Caco-2 (cell line): ENCODE measurements around the gene TRIM31. TPM values are rescaled to one million over a fixed set of nuclear protein-coding genes. Genes with fewer than 3 reads are reported as not detected.

Experiments used
- BruUV-seq: library from RNA; stranded (reverse); fragments of 400-500 nt; replicated peaks from 2 replicates; lab custom pipeline; 2021; lab: Mats Ljungman, UMichigan
- CTCF ChIA-PET: fragments of 300-600 bp; sonication (Branson Sonifier 250); formaldehyde crosslinking; loops from one replicate; lab custom pipeline; 2022; ENCODE audit warnings: antibody characterized with exemption; lab: Charles Lee
- POLR2A ChIA-PET: fragments of 300-600 bp; sonication (Branson Sonifier 250); formaldehyde crosslinking; loops from one replicate; lab custom pipeline; 2022; ENCODE audit warnings: antibody characterized with exemption; lab: Charles Lee
- DNase-seq, 2 experiments: peaks; one replicate each; pipeline versions ENCODE4 v3.0.0 to v3.0.0-alpha.2; 2020 to 2022
- H3K27me3 ChIP-seq: replicated peaks from 2 replicates; pipeline ENCODE4 v1.6.0; 2011; ENCODE audit warnings: low read length; ENCODE audit not compliant: control insufficient read depth, insufficient read depth
- H3K36me3 ChIP-seq: 2 replicates; pipeline ENCODE4 v1.5.1; 2011; ENCODE audit warnings: low read length; ENCODE audit not compliant: control insufficient read depth, insufficient read depth
- H3K4me1 ChIP-seq: fragments of 250-450 bp; sonication (Bioruptor Pico); 2 replicates; pipeline ENCODE4 v1.5.1; 2020; ENCODE audit warnings: mild to moderate bottlenecking
- H3K4me3 ChIP-seq: 2 replicates; pipeline ENCODE4 v1.5.1; 2011; ENCODE audit warnings: low read depth, mild to moderate bottlenecking, control low read depth, low read length
- H3K9me3 ChIP-seq: fragments of 250-450 bp; sonication (Bioruptor Pico); 2 replicates; pipeline ENCODE4 v1.5.1; 2020; ENCODE audit warnings: mild to moderate bottlenecking, moderate library complexity
- H3K27ac Mint-ChIP-seq: one replicate; pipeline ENCODE4 v1.8.0; 2022; ENCODE audit warnings: mixed read lengths; ENCODE audit not compliant: unreplicated experiment
- H3K27me3 Mint-ChIP-seq: one replicate; pipeline ENCODE4 v1.8.0; 2022; ENCODE audit warnings: mixed read lengths; ENCODE audit not compliant: insufficient read depth, unreplicated experiment
- H3K36me3 Mint-ChIP-seq: one replicate; pipeline ENCODE4 v1.8.0; 2022; ENCODE audit warnings: mild to moderate bottlenecking, mixed read lengths; ENCODE audit not compliant: insufficient read depth, unreplicated experiment
- H3K4me1 Mint-ChIP-seq: one replicate; pipeline ENCODE4 v1.8.0; 2022; ENCODE audit warnings: low read depth, mixed read lengths; ENCODE audit not compliant: unreplicated experiment
- H3K4me3 Mint-ChIP-seq: one replicate; pipeline ENCODE4 v1.8.0; 2022; ENCODE audit warnings: mild to moderate bottlenecking, moderate library complexity, mixed read lengths; ENCODE audit not compliant: unreplicated experiment
- H3K9me3 Mint-ChIP-seq: one replicate; pipeline ENCODE4 v1.8.0; 2022; ENCODE audit warnings: mixed read lengths; ENCODE audit not compliant: unreplicated experiment
- intact Hi-C: fragments of 100-400 bp; cut with micrococcal nuclease; formaldehyde crosslinking; loops from one replicate; pipeline ENCODE4 v1.10.0; 2022; ENCODE audit not compliant: unreplicated experiment
- total RNA-seq: library from RNA; stranded (reverse); gene quantifications from 2 replicates; pipeline ENCODE4 v1.2.3, GENCODE V29; 2022
- TF ChIP-seq, protein P1 (sequence below), 2 experiments: fragments of 200-600 bp in 1 of 2; IDR thresholded peaks; 1 replicate in 1 of 2; 2 replicates in 1 of 2; pipeline versions ENCODE4 v1.5.1 to v1.8.0; 2011 to 2022; ENCODE audit warnings: antibody characterized with exemption in 1 of 2, control low read depth in 1 of 2, inconsistent platforms in 1 of 2, low read depth in 1 of 2, low read length in 1 of 2, mild to moderate bottlenecking in 1 of 2, moderate library complexity in 1 of 2; ENCODE audit not compliant: insufficient read depth in 1 of 2, severe bottlenecking in 1 of 2, unreplicated experiment in 1 of 2

TRIM31 gene
- total RNA-seq, 1 experiment from 2014 or later = 0.70 TPM

DNA sequence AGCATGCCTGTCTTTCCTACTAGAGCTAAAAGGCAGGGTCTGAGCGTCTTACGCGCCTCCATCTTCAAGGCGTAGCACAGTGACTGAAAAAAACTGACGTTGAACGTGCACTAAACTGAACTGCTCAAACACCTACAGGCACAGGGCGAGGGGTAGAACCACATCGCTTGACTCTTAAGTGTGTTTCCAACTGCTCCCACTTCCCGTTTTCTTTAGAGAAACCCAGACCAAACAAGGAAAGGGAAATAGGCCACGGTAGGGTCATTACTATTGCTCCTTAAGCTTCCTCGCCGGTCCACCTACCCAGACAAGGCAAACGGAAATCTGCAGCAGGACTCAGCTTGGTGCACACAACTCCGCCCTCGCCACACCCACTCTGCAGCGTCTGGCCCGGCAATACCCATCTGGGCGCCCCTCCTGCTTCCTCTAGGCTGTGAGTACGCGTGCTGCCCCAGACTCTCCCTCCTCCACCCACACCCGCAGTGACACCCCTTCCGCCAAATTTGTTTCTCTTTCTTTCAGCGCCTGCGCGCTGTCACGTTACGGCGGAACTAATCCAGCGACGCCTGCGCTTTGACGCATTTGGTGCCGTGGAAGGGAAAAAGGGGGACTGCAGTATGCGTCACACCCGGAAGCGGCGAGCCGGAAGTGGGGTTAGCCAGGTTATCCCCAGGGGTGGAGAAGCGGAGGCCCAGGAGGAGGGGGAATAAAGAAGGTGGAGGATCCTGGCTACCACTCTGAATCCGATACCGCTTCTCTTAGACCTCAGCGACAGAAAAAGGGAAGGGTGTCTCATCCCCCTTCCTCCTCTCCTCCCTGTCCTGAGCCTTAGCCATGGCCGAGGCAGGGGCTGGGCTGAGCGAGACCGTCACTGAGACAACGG lies 46.1 kb downstream of the TRIM31 start, which contains the start of gene PPP1R11:
PPP1R11 (plus strand) TSS at position 622 of the 883 bp plus-strand sequence; CDS start at position 835, 213 bp downstream.
- H3K4me3 ChIP-seq = peak within 1 kb of the TSS; percentile 44
- H3K36me3 ChIP-seq = no peaks in the 10 kb centered on the region; the same call in 1 of the 2 replicates
- Mint-ChIP-seq H3K36me3 (peaks cover 9% of the 10 kb centered on the region), H3K27me3 (no peaks in the 10 kb centered on the region), H3K9me3 (no peaks in the 10 kb centered on the region), H3K4me1 (peaks cover 27% of the 10 kb centered on the region), H3K4me3 (peak within 1 kb of the TSS; percentile 78), H3K27ac (peak within 1 kb of the TSS; percentile 95)
- TF ChIP-seq, protein P1, sequence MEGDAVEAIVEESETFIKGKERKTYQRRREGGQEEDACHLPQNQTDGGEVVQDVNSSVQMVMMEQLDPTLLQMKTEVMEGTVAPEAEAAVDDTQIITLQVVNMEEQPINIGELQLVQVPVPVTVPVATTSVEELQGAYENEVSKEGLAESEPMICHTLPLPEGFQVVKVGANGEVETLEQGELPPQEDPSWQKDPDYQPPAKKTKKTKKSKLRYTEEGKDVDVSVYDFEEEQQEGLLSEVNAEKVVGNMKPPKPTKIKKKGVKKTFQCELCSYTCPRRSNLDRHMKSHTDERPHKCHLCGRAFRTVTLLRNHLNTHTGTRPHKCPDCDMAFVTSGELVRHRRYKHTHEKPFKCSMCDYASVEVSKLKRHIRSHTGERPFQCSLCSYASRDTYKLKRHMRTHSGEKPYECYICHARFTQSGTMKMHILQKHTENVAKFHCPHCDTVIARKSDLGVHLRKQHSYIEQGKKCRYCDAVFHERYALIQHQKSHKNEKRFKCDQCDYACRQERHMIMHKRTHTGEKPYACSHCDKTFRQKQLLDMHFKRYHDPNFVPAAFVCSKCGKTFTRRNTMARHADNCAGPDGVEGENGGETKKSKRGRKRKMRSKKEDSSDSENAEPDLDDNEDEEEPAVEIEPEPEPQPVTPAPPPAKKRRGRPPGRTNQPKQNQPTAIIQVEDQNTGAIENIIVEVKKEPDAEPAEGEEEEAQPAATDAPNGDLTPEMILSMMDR (IDR thresholded peaks at IDR 0.05; ENCODE audit: insufficient read depth in 1 of 2, low read depth in 1 of 2, low read length in 1 of 2, severe bottlenecking in 1 of 2, unreplicated experiment in 1 of 2) = no peak
- BruUV-seq = no TSS peak
- H3K4me1 ChIP-seq = peaks cover 15% of the 10 kb centered on the region
- no peaks in the 10 kb centered on the region for H3K27me3 ChIP-seq
- no peaks in the 10 kb centered on the region for H3K9me3 ChIP-seq
- DNase-seq = peak; percentile 96 to 98
- POLR2A ChIA-PET = interaction anchor here (0.9 to 1.7 kb wide), 2 partner anchors 35 to 146 kb away, joined by 3 to 8 read pairs; partner anchors contain the start of gene TRIM26
- intact Hi-C loops = loop anchor here (2.0 kb wide), 1 partner anchor 34 kb away; no protein-coding TSS in a partner anchor
- CTCF ChIA-PET = interaction anchor here (1.0 to 1.7 kb wide), 4 partner anchors 15 to 64 kb away, joined by 3 to 10 read pairs (median 4); no protein-coding TSS in a partner anchor

DNA sequence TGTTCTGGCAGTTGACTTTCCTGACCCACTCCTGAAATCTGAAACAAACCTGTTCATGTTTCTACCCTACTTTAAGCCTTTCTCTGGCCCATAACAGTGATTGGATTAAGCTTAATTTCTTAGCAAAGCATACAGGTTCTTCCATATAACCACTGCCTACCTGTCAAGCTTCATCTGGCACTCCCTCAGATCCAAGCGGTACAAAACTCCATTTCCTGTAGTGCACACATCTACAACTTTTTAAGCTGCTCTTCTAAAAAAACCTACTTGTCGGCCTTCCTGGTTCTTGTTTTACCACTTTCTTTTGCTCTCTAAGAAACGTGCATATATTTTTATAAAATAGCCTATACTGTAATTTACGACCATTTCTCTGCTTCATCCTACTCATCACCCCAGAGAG lies 46.8 kb downstream of the TRIM31 start:
- Histone ChIP-seq H3K4me1 (peaks cover 15% of the 10 kb centered on the region), H3K36me3 (no peaks in the 10 kb centered on the region; the same call in 1 of the 2 replicates), H3K9me3 (no peaks in the 10 kb centered on the region), H3K27me3 (no peaks in the 10 kb centered on the region), H3K4me3 (peak overlapping the region; percentile 44)
- H3K36me3 Mint-ChIP-seq = peaks cover 15% of the 10 kb centered on the region
- H3K4me1 Mint-ChIP-seq = peaks cover 27% of the 10 kb centered on the region
- no peaks in the 10 kb centered on the region for H3K9me3 Mint-ChIP-seq
- intact Hi-C loops = loop anchor here (2.0 kb wide), 1 partner anchor 35 kb away; no protein-coding TSS in a partner anchor
- no peak for DNase-seq
- peak overlapping the region; percentile 78 for H3K4me3 Mint-ChIP-seq
- BruUV-seq = no TSS peak
- TF ChIP-seq, protein P1 (IDR thresholded peaks at IDR 0.05; ENCODE audit: insufficient read depth in 1 of 2, low read depth in 1 of 2, low read length in 1 of 2, severe bottlenecking in 1 of 2, unreplicated experiment in 1 of 2) = no peak
- H3K27me3 Mint-ChIP-seq = no peaks in the 10 kb centered on the region
- ChIA-PET CTCF (interaction anchor here (0.7 to 1.7 kb wide), 3 partner anchors 36 to 65 kb away, joined by 3 to 10 read pairs (median 3); no protein-coding TSS in a partner anchor), POLR2A (interaction anchor here (0.9 to 1.7 kb wide), 2 partner anchors 36 to 147 kb away, joined by 3 to 8 read pairs; partner anchors contain the start of gene TRIM26)
- H3K27ac Mint-ChIP-seq = peak overlapping the region; percentile 95

DNA sequence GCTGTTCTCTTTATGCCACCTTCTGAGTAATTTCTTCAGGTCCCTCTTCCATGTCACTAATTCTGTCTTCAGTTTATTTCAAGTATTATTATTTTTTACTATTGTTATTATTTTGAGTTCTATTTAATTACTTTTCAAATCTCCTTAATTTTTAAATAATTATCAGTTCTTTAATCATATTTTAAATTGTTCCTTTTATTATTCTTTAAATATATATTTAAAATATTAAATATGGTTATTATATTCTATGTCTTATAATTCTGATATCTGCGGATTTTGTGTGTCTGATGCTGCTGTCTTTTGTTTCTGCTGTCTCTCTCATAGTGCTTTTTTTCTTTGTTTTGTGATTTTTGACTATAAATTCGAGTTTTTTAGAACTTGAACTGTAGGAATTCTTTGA lies 49.6 kb downstream of the TRIM31 start:
- Histone ChIP-seq H3K4me3 (no peak overlapping the region), H3K9me3 (no peaks in the 10 kb centered on the region), H3K36me3 (no peaks in the 10 kb centered on the region), H3K4me1 (peaks cover 20% of the 10 kb centered on the region), H3K27me3 (no peaks in the 10 kb centered on the region)
- ChIA-PET CTCF (no interaction called here), POLR2A (no interaction called here)
- intact Hi-C loops = loop anchor here (5.0 kb wide), 1 partner anchor 99 kb away; the partner anchor contains the start of genes TRIM10 and TRIM15
- Mint-ChIP-seq H3K4me3 (peak overlapping the region; percentile 40), H3K27me3 (no peaks in the 10 kb centered on the region), H3K4me1 (peaks cover 27% of the 10 kb centered on the region), H3K9me3 (no peaks in the 10 kb centered on the region), H3K36me3 (peaks cover 19% of the 10 kb centered on the region), H3K27ac (no peak overlapping the region)
- TF ChIP-seq, protein P1 (IDR thresholded peaks at IDR 0.05; ENCODE audit: insufficient read depth in 1 of 2, low read depth in 1 of 2, low read length in 1 of 2, severe bottlenecking in 1 of 2, unreplicated experiment in 1 of 2) = no peak
- no TSS peak for BruUV-seq
- DNase-seq = no peak
